Measurements from ENCODE around the gene LRMDA. TPM values are rescaled to one million over a fixed set of nuclear protein-coding genes. Genes with fewer than 3 reads are reported as not detected.

LRMDA gene
- total RNA-seq, 1 experiment from 2014 or later, result 4.8 TPM

DNA sequence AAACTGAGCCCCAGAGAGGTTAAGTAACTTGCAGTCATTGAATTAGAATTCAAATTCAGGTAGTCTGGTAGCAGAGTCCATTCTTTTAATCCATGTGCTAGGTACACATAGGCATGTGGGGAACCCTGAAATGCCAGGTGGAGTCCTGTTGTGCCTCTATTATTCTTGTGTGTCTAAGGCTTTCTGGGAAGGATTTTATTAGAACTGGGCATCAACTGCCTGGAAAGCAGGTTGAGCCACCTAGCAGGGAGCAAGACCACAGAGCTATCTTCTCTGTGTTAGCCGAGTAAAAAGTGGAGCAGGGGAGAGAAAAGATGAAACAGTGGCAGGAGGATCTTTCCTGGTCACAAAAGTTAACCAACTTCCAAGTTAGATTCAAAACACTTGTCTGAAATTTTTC, 494.6 kb downstream of the LRMDA start:
- CTCF ChIA-PET, result no interaction called here
- no peak overlapping the region for H3K27ac ChIP-seq (ENCODE audit: low read depth, low read length)
- no peaks in the 10 kb centered on the region for H3K9me3 ChIP-seq (ENCODE audit: control insufficient read depth in 1 of 2, insufficient read depth in 1 of 2, low read depth in 1 of 2, low read length in 2 of 2)
- no peaks in the 10 kb centered on the region for H3K79me2 ChIP-seq (ENCODE audit: insufficient read depth, low read length)
- DNase-seq (ENCODE audit: low read depth, low spot score) (no peak), ATAC-seq (no peak)
- RAD21 ChIA-PET (ENCODE audit: low non-redundant PET in 1 of 2, low total read pairs in 2 of 2, uncharacterized antibody in 2 of 2, unreplicated experiment in 2 of 2), result no interaction called here
- POLR2A ChIA-PET, result no interaction called here
- H3K4me3 ChIP-seq (replicated peaks in 1 of 2; ENCODE audit: low read depth in 1 of 2, low read length in 2 of 2), result no peak overlapping the region
- no TSS peak for BruUV-seq (replicated peaks)
- no peaks in the 10 kb centered on the region for H3K9me2 ChIP-seq (ENCODE audit: insufficient read depth)
- H3K36me3 ChIP-seq (ENCODE audit: control insufficient read depth in 1 of 2, insufficient read depth in 2 of 2, low read length in 2 of 2), result no peaks in the 10 kb centered on the region
- TF ChIP-seq, protein P1, sequence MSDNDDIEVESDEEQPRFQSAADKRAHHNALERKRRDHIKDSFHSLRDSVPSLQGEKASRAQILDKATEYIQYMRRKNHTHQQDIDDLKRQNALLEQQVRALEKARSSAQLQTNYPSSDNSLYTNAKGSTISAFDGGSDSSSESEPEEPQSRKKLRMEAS (IDR thresholded peaks at IDR 0.05), result no peak
- TF ChIP-seq RAD21 (IDR thresholded peaks at IDR 0.05; ENCODE audit: low read depth), result no peak
- TF ChIP-seq SIN3A (IDR thresholded peaks at IDR 0.05; ENCODE audit: low read depth), result no peak
- TF ChIP-seq, protein P2, sequence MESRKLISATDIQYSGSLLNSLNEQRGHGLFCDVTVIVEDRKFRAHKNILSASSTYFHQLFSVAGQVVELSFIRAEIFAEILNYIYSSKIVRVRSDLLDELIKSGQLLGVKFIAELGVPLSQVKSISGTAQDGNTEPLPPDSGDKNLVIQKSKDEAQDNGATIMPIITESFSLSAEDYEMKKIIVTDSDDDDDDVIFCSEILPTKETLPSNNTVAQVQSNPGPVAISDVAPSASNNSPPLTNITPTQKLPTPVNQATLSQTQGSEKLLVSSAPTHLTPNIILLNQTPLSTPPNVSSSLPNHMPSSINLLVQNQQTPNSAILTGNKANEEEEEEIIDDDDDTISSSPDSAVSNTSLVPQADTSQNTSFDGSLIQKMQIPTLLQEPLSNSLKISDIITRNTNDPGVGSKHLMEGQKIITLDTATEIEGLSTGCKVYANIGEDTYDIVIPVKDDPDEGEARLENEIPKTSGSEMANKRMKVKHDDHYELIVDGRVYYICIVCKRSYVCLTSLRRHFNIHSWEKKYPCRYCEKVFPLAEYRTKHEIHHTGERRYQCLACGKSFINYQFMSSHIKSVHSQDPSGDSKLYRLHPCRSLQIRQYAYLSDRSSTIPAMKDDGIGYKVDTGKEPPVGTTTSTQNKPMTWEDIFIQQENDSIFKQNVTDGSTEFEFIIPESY (IDR thresholded peaks at IDR 0.05; ENCODE audit: extremely low read depth, insufficient replicate concordance, low read length), result no peak
- no peak for TF ChIP-seq CBX3 (IDR thresholded peaks at IDR 0.05; ENCODE audit: low read depth)
- no peak overlapping the region for H3K4me2 ChIP-seq (ENCODE audit: low read length)
- H3K27me3 ChIP-seq (ENCODE audit: insufficient read depth, low read length), result peaks cover 9% of the 10 kb centered on the region; the same call in 1 of the 2 replicates
- no peaks in the 10 kb centered on the region for H4K20me1 ChIP-seq (ENCODE audit: insufficient read depth)
- H2AFZ ChIP-seq (ENCODE audit: low read depth, low read length, poor library complexity, severe bottlenecking), result no peak overlapping the region
- H3K4me1 ChIP-seq (ENCODE audit: control insufficient read depth in 1 of 2, insufficient read depth in 2 of 2, low read length in 2 of 2), result no peaks in the 10 kb centered on the region
- H3K9ac ChIP-seq (ENCODE audit: low read length), result no peak overlapping the region
- intact Hi-C loops (cut with micrococcal nuclease), result no loop called here

DNA sequence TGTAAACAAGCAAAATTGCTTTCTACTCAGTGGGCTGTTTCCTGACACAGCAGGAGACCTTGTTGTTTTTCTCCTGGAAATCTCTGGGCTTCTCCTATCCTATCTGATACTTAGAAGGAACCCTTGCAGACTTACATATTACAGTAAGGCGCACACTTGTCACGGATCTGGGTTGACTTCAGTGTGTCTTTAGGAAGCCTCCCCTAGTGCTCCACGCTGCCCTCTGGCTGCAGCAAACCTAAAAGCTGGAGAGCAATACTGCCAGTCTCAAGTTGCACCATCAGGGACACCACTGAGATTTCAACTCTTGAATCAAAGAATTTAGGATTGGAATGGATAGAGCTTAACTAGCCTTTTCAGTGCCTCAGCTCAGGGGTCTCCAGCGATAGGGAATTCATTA, 495.3 kb downstream of the LRMDA start:
- no peaks in the 10 kb centered on the region for H3K36me3 ChIP-seq (ENCODE audit: control insufficient read depth in 1 of 2, insufficient read depth in 2 of 2, low read length in 2 of 2)
- no peaks in the 10 kb centered on the region for H3K9me2 ChIP-seq (ENCODE audit: insufficient read depth)
- no peak overlapping the region for H3K4me3 ChIP-seq (replicated peaks in 1 of 2; ENCODE audit: low read depth in 1 of 2, low read length in 2 of 2)
- DNase-seq (ENCODE audit: low read depth, low spot score), result peak; percentile 24
- no peaks in the 10 kb centered on the region for H3K9me3 ChIP-seq (ENCODE audit: control insufficient read depth in 1 of 2, insufficient read depth in 1 of 2, low read depth in 1 of 2, low read length in 2 of 2)
- BruUV-seq (replicated peaks), result no TSS peak
- no peak overlapping the region for H3K9ac ChIP-seq (ENCODE audit: low read length)
- ATAC-seq, result peak; percentile 95
- H2AFZ ChIP-seq (ENCODE audit: low read depth, low read length, poor library complexity, severe bottlenecking), result no peak overlapping the region
- H3K27ac ChIP-seq (ENCODE audit: low read depth, low read length), result no peak overlapping the region
- POLR2A ChIA-PET, result no interaction called here
- no peak overlapping the region for H3K4me2 ChIP-seq (ENCODE audit: low read length)
- no peaks in the 10 kb centered on the region for H3K79me2 ChIP-seq (ENCODE audit: insufficient read depth, low read length)
- RAD21 ChIA-PET (ENCODE audit: low non-redundant PET in 1 of 2, low total read pairs in 2 of 2, uncharacterized antibody in 2 of 2, unreplicated experiment in 2 of 2), result no interaction called here
- no peaks in the 10 kb centered on the region for H3K4me1 ChIP-seq (ENCODE audit: control insufficient read depth in 1 of 2, insufficient read depth in 2 of 2, low read length in 2 of 2)
- CTCF ChIA-PET, result no interaction called here
- no peaks in the 10 kb centered on the region for H4K20me1 ChIP-seq (ENCODE audit: insufficient read depth)
- peaks cover 10% of the 10 kb centered on the region; the same call in 1 of the 2 replicates for H3K27me3 ChIP-seq (ENCODE audit: insufficient read depth, low read length)
- TF ChIP-seq, protein P3, sequence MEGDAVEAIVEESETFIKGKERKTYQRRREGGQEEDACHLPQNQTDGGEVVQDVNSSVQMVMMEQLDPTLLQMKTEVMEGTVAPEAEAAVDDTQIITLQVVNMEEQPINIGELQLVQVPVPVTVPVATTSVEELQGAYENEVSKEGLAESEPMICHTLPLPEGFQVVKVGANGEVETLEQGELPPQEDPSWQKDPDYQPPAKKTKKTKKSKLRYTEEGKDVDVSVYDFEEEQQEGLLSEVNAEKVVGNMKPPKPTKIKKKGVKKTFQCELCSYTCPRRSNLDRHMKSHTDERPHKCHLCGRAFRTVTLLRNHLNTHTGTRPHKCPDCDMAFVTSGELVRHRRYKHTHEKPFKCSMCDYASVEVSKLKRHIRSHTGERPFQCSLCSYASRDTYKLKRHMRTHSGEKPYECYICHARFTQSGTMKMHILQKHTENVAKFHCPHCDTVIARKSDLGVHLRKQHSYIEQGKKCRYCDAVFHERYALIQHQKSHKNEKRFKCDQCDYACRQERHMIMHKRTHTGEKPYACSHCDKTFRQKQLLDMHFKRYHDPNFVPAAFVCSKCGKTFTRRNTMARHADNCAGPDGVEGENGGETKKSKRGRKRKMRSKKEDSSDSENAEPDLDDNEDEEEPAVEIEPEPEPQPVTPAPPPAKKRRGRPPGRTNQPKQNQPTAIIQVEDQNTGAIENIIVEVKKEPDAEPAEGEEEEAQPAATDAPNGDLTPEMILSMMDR (IDR thresholded peaks at IDR 0.05 in 2 of 3, conservative IDR thresholded peaks at IDR 0.05 in 1 of 3; ENCODE audit: borderline replicate concordance in 1 of 3, insufficient read depth in 1 of 3, low read depth in 2 of 3, low read length in 2 of 3), result peak; percentile 67 to 73 (median 67); a peak in 5 of 6 replicates
- peak; percentile 36 for TF ChIP-seq RAD21 (IDR thresholded peaks at IDR 0.05; ENCODE audit: low read depth)
- TF ChIP-seq, protein P4, sequence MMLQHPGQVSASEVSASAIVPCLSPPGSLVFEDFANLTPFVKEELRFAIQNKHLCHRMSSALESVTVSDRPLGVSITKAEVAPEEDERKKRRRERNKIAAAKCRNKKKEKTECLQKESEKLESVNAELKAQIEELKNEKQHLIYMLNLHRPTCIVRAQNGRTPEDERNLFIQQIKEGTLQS (IDR thresholded peaks at IDR 0.05), result no peak
- intact Hi-C loops (cut with micrococcal nuclease), result no loop called here

Measured in HCT116 (cell line).